ENCODE data around the gene ACBD4. TPM values are rescaled to one million over a fixed set of nuclear protein-coding genes. Genes with fewer than 3 reads are reported as not detected.

Gene ACBD4
- total RNA-seq, 4 donors from 2014 or later = 15.0 to 28.8 (median 23.5) TPM

- Histone ChIP-seq H3K36me3 (peaks cover 0 to 97% of the 10 kb centered on the region in 2 donors), H3K27ac (peak overlapping the region in 1 of 4 donors; percentile 19), H3K9me3 (no peaks in the 10 kb centered on the region), H3K27me3 (no peaks in the 10 kb centered on the region), H3K4me3 (no peak overlapping the region), H3K4me1 (peaks cover 0 to 50% (median 4%) of the 10 kb centered on the region in 3 donors)
- no peak for ATAC-seq
- 76% methylated on average over 4 of the region's 8 CpGs; no CpG with 5 or more reads in 1 of the 2 donors for WGBS, 2 donors (ENCODE audit: low coverage in 1 of 2)
- TF ChIP-seq CTCF (IDR thresholded peaks at IDR 0.05) (no peak), EP300 (IDR thresholded peaks at IDR 0.05) (no peak)
Measured at GRCh38 chr17:45104029-45104428, 31.5 kb upstream of the ACBD4 start.

- H3K4me1 ChIP-seq = peaks cover 0 to 50% (median under 1%) of the 10 kb centered on the region in 3 donors
- no peaks in the 10 kb centered on the region for H3K27me3 ChIP-seq
- TF ChIP-seq POLR2AphosphoS5 (IDR thresholded peaks at IDR 0.05) (no peak), EP300 (IDR thresholded peaks at IDR 0.05) (no peak), CTCF (IDR thresholded peaks at IDR 0.05) (no peak), POLR2A (IDR thresholded peaks at IDR 0.05) (no peak)
- peaks cover 0 to 99% of the 10 kb centered on the region in 2 donors for H3K36me3 ChIP-seq
- no peak overlapping the region for H3K4me3 ChIP-seq
- no peak for ATAC-seq
- peak overlapping the region in 1 of 4 donors; percentile 19 for H3K27ac ChIP-seq
- no peaks in the 10 kb centered on the region for H3K9me3 ChIP-seq
- 80% methylated on average over 1 of the region's 6 CpGs; no CpG with 5 or more reads in 1 of the 2 donors for WGBS, 2 donors (ENCODE audit: low coverage in 1 of 2)
Measured at GRCh38 chr17:45104497-45104896, 31.0 kb upstream of the ACBD4 start.

GRCh38 chr17:45104907-45105624 is 30.4 kb upstream of the ACBD4 start:
- ATAC-seq = no peak
- peaks cover 0 to 52% (median 0%) of the 10 kb centered on the region in 3 donors for H3K4me1 ChIP-seq
- 65% methylated on average over 4 of the region's 17 CpGs; no CpG with 5 or more reads in 1 of the 2 donors for WGBS, 2 donors (ENCODE audit: low coverage in 1 of 2)
- no peaks in the 10 kb centered on the region for H3K27me3 ChIP-seq
- TF ChIP-seq CTCF (IDR thresholded peaks at IDR 0.05) = no peak
- TF ChIP-seq EP300 (IDR thresholded peaks at IDR 0.05) = no peak
- no peak for TF ChIP-seq POLR2A (IDR thresholded peaks at IDR 0.05)
- no peak for TF ChIP-seq POLR2AphosphoS5 (IDR thresholded peaks at IDR 0.05)
- H3K36me3 ChIP-seq = peaks cover 0 to 93% of the 10 kb centered on the region in 2 donors
- no peak overlapping the region for H3K4me3 ChIP-seq
- no peaks in the 10 kb centered on the region for H3K9me3 ChIP-seq
- H3K27ac ChIP-seq = peak overlapping the region in 2 of 4 donors; percentile 14 to 19

- no peak for ATAC-seq
- TF ChIP-seq POLR2AphosphoS5 (IDR thresholded peaks at IDR 0.05) (no peak), CTCF (IDR thresholded peaks at IDR 0.05) (no peak), EP300 (IDR thresholded peaks at IDR 0.05) (no peak), POLR2A (IDR thresholded peaks at IDR 0.05) (no peak)
- no peak overlapping the region for H3K4me3 ChIP-seq
- no peaks in the 10 kb centered on the region for H3K27me3 ChIP-seq
- no peaks in the 10 kb centered on the region for H3K9me3 ChIP-seq
- WGBS, 2 donors (ENCODE audit: low coverage in 1 of 2) = 83 to 100% methylated on average over 2 of the region's 5 CpGs
- peak overlapping the region in 3 of 4 donors; percentile 49 to 85 (median 81) for H3K27ac ChIP-seq
- peaks cover 0 to 84% of the 10 kb centered on the region in 2 donors for H3K36me3 ChIP-seq
- H3K4me1 ChIP-seq = peaks cover 0 to 63% (median 9%) of the 10 kb centered on the region in 3 donors
Measured at GRCh38 chr17:45106096-45106495, 29.4 kb upstream of the ACBD4 start.

GRCh38 chr17:45106582-45106981 is 28.9 kb upstream of the ACBD4 start:
- no peaks in the 10 kb centered on the region for H3K27me3 ChIP-seq
- TF ChIP-seq POLR2A (IDR thresholded peaks at IDR 0.05) (no peak), POLR2AphosphoS5 (IDR thresholded peaks at IDR 0.05) (no peak), CTCF (IDR thresholded peaks at IDR 0.05) (no peak), EP300 (IDR thresholded peaks at IDR 0.05) (no peak)
- peaks cover 0 to 67% (median 11%) of the 10 kb centered on the region in 3 donors for H3K4me1 ChIP-seq
- H3K4me3 ChIP-seq = no peak overlapping the region
- peak overlapping the region in 3 of 4 donors; percentile 49 to 85 (median 81) for H3K27ac ChIP-seq
- ATAC-seq = no peak
- no peaks in the 10 kb centered on the region for H3K9me3 ChIP-seq
- 40% methylated on average over 2 of the region's 5 CpGs; no CpG with 5 or more reads in 1 of the 2 donors for WGBS, 2 donors (ENCODE audit: low coverage in 1 of 2)
- H3K36me3 ChIP-seq = peaks cover 0 to 80% of the 10 kb centered on the region in 2 donors

Data from gastroesophageal sphincter (tissue), 4 donors.